Duodenal mucosa (tissue), 2 donors: ENCODE results near the gene PIKFYVE.
"Not testable (repeated sequence)": the region's sequence is repeated elsewhere in the genome, so short reads cannot be mapped to it uniquely, and the experiment has no call there.

Experiments
- H3K27ac ChIP-seq: one replicate; pipeline ENCODE4 v1.7.0; 2013; ENCODE audit warnings: low read depth, low read length
- H3K27me3 ChIP-seq, 2 donors: one replicate each; pipeline ENCODE4 v1.7.0; 2013; ENCODE audit warnings: low read length in 2 of 2, control low read depth in 1 of 2; ENCODE audit not compliant: insufficient read depth in 2 of 2, control insufficient read depth in 1 of 2
- H3K36me3 ChIP-seq, 2 donors: one replicate each; pipeline ENCODE4 v1.7.0; 2013; ENCODE audit warnings: low read length in 2 of 2, control low read depth in 1 of 2; ENCODE audit not compliant: insufficient read depth in 2 of 2, control insufficient read depth in 1 of 2
- H3K4me1 ChIP-seq, 2 donors: one replicate each; pipeline ENCODE4 v1.7.0; 2013; ENCODE audit warnings: low read length in 2 of 2, control low read depth in 1 of 2; ENCODE audit not compliant: insufficient read depth in 2 of 2, control insufficient read depth in 1 of 2
- H3K4me3 ChIP-seq, 2 donors: one replicate each; pipeline ENCODE4 v1.7.0; 2013; ENCODE audit warnings: low read length in 2 of 2, low read depth in 1 of 2
- H3K9ac ChIP-seq, 2 donors: one replicate each; pipeline ENCODE4 v1.7.0; 2013; ENCODE audit warnings: low read length in 2 of 2, low read depth in 1 of 2
- H3K9me3 ChIP-seq, 2 donors: one replicate each; pipeline ENCODE4 v1.7.0; 2013; ENCODE audit warnings: low read length in 2 of 2, control low read depth in 1 of 2; ENCODE audit not compliant: control insufficient read depth in 1 of 2

PIKFYVE gene

DNA sequence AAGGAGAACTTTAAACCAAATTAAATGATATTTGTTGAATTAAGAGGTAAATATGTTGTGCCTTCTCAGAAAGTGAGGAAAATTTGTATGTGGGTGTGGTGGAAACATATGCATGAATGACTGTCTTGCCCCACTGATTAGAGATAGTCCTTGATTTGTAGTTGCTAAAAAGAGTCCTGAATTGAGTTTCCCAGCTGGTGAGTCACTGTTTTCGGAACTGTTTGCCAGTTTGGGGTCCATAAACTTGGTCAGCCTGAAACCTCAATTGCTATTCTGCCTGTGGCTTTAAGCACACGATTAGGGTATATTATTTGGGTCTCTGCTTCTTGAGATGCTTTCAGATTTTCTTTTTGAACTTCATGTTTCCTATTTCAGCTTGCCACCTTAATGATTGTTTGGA lies 53.3 kb downstream of the PIKFYVE start:
- H3K27ac ChIP-seq = no peak overlapping the region

DNA sequence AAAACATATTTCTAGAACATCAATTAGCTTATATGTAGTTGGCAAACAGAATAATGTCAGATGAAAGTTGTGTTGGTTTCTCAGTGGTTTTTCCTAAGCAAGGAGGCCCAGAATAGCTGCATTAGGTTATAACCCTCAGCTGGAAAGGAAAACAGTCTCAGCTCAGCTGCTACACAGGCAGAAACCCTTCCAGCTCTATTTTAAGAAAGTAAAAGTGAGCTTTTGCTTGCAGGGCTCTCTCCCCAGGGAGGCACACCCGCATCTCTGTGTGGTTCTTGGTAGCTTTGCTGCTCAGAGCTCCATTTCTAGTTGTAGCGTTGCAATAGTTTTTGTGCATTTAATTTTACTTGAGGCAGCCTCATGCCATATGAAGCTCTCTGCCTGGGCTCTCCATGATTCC lies 54.6 kb downstream of the PIKFYVE start:
- Histone ChIP-seq H3K36me3 (peaks cover 35 to 42% of the 10 kb centered on the region in 2 donors), H3K4me3 (no peak overlapping the region), H3K27ac (no peak overlapping the region), H3K4me1 (no peaks in the 10 kb centered on the region), H3K9ac (no peak overlapping the region), H3K27me3 (no peaks in the 10 kb centered on the region), H3K9me3 (no peaks in the 10 kb centered on the region)

More for the DNA sequence above, 53.3 kb downstream of the PIKFYVE start:
- Histone ChIP-seq H3K4me3 (no peak overlapping the region), H3K36me3 (peaks cover 31 to 37% of the 10 kb centered on the region in 2 donors), H3K9me3 (no peaks in the 10 kb centered on the region), H3K4me1 (no peaks in the 10 kb centered on the region), H3K27me3 (no peaks in the 10 kb centered on the region), H3K9ac (no peak overlapping the region)

DNA sequence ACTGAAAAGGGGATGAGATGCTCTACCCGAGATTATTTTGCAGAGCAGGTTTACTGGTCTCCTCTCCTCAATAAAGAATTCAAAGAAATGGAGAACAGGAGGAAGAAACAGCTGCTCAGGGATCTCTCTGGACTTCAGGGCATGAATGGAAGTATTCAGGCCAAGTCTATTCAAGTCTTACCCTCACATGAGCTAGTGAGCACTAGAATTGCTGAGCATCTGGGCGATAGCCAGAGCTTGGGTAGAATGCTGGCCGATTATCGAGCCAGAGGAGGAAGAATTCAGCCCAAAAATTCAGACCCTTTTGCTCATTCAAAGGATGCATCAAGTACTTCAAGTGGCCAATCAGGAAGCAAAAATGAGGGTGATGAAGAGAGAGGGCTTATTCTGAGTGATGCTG lies 60.0 kb downstream of the PIKFYVE start:
- Histone ChIP-seq H3K4me3 (no peak overlapping the region), H3K27ac (no peak overlapping the region), H3K9ac (no peak overlapping the region), H3K27me3 (no peaks in the 10 kb centered on the region), H3K9me3 (no peaks in the 10 kb centered on the region), H3K4me1 (no peaks in the 10 kb centered on the region), H3K36me3 (peaks cover 31 to 58% of the 10 kb centered on the region in 2 donors)

DNA sequence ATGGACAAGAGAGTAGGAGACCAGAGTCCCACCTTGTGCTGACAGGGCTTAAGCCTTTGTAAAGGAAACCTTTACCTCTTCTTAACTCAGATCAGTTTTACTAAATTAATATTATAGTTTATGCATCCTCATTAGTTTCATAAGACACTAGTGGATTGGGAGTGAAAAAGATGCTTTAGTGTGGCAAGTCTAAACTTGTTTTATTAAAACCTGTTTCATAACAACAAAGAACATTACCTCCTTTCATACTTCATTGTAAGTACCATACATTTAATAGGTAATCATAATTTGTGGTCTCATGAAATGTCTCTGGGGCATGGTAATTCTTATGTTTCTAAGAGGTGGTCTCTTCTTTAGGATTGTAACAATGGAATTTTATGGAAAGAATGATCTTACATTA lies 63.4 kb downstream of the PIKFYVE start:
- Histone ChIP-seq H3K9ac (no peak overlapping the region), H3K9me3 (no peaks in the 10 kb centered on the region), H3K4me3 (no peak overlapping the region), H3K27me3 (no peaks in the 10 kb centered on the region), H3K27ac (no peak overlapping the region), H3K36me3 (peaks cover 28 to 61% of the 10 kb centered on the region in 2 donors), H3K4me1 (peaks cover 0 to 8% of the 10 kb centered on the region in 2 donors)

DNA sequence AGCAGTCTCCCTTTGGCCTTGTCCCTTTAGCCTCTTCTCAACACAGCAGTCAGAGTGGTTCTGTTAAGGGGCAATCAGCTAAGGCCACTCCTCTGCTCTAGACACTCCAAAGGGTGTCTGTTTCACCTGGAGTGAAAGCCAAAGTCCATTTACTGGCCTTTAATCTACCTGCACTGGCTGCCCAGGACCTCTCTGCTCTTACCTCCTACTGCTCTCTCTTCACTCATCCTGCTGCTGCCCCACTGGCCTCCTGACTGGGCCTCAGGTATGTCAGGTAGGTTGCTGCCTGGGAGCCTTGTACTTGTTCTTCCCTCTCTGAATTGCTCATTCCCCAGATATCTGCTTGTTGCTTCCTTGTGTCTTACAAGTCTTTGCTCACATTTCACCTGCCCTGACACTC lies 68.2 kb downstream of the PIKFYVE start:
- no peak overlapping the region for H3K9ac ChIP-seq
- H3K27ac ChIP-seq = no peak overlapping the region
- H3K36me3 ChIP-seq = peaks cover 18 to 56% of the 10 kb centered on the region in 2 donors
- peaks cover 0 to 9% of the 10 kb centered on the region in 2 donors for H3K4me1 ChIP-seq
- H3K9me3 ChIP-seq = no peaks in the 10 kb centered on the region
- no peak overlapping the region for H3K4me3 ChIP-seq
- H3K27me3 ChIP-seq = no peaks in the 10 kb centered on the region

DNA sequence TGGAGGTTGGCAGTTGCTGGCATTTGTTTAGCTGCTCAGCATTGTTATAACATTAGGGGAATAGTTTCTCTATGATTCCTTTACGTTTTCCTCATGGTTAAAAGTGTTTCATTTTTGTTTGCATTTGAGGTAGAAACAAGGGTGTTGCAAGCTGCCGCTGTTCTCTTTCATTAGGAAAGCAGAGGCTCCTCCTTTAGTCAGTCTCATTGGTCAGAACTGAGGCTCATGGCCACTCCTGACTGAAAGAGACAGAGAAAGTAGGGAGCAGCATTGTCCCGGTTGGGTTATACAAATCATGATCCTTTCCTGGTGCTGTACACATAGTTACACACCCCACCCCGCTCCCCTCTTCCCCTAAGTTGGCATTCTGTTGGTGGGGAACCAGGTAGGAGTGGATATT lies 80.7 kb downstream of the PIKFYVE start:
- H3K27ac ChIP-seq = no peak overlapping the region
- no peak overlapping the region for H3K4me3 ChIP-seq
- no peaks in the 10 kb centered on the region for H3K27me3 ChIP-seq
- H3K9ac ChIP-seq = no peak overlapping the region
- peaks cover 0 to 5% of the 10 kb centered on the region in 2 donors for H3K4me1 ChIP-seq
- H3K36me3 ChIP-seq = peaks cover 27 to 51% of the 10 kb centered on the region in 2 donors
- H3K9me3 ChIP-seq = no peaks in the 10 kb centered on the region

DNA sequence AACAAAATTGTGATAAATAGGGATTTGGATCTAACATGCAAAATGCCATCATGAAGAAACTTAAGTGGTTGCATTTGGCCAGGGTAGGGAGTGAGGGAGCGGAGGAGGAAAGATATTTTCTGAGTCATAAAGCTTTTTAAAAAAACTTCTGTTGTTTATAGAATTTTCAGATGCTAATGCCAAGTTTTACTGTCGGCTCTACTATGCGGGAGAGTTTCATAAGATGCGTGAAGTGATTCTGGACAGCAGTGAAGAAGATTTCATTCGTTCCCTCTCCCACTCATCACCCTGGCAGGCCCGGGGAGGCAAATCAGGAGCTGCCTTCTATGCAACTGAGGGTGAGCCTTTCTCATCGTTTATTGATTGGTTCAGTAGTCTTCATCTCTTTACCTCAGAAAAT lies 84.6 kb downstream of the PIKFYVE start:
- peaks cover 26 to 63% of the 10 kb centered on the region in 2 donors for H3K36me3 ChIP-seq
- H3K4me1 ChIP-seq = peaks cover 0 to 9% of the 10 kb centered on the region in 2 donors

DNA sequence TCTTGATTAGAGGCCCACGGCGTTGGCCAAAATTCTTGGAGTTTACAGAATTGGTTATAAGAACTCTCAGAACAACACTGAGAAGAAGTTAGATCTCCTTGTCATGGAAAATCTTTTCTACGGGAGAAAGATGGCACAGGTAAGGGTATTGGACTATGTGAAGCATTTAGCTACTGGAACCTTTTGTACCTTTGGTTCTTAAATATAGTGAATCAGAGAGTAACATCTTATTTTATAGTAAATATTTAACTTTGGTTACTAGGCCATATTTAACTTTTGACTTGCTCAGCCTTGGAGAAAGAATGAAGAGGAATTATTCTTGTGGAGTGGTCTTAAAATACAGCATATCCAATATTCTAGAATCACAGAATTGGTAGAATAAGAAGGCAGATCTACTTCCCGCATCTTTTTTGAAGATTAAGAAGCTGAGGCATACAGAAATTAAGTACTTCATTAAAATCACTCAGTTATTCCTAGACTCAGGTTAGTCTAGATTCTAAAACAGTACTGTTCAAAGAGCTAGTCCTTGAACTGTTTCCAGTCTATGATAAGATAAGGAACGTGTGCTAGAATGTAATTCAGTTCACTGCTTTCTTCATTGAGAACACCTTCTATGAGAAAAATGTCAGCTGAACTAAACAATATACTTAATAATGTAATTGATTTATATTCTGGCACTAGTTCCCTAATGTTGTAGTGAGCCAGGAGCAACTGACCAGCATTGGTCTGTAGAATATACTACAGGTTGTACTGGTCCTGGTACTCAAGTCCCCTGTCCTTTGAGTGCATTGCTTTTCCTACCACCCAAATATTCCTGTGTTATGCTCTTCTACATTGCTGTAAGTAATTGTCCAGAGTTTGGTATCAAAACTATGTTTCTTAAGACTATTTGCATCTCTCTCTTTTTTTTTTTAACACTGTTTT lies 86.9 kb downstream of the PIKFYVE start:
- H3K27ac ChIP-seq = no peak overlapping the region
- peaks cover 15 to 42% of the 10 kb centered on the region in 2 donors for H3K36me3 ChIP-seq
- H3K4me3 ChIP-seq = no peak overlapping the region
- peaks cover 0 to 9% of the 10 kb centered on the region in 2 donors for H3K4me1 ChIP-seq
- H3K27me3 ChIP-seq = no peaks in the 10 kb centered on the region
- no peak overlapping the region for H3K9ac ChIP-seq
- H3K9me3 ChIP-seq = no peaks in the 10 kb centered on the region

More for the DNA sequence above, 84.6 kb downstream of the PIKFYVE start:
- no peak overlapping the region for H3K4me3 ChIP-seq
- H3K27me3 ChIP-seq = no peaks in the 10 kb centered on the region
- H3K9me3 ChIP-seq = no peaks in the 10 kb centered on the region
- H3K27ac ChIP-seq = no peak overlapping the region
- no peak overlapping the region for H3K9ac ChIP-seq

DNA sequence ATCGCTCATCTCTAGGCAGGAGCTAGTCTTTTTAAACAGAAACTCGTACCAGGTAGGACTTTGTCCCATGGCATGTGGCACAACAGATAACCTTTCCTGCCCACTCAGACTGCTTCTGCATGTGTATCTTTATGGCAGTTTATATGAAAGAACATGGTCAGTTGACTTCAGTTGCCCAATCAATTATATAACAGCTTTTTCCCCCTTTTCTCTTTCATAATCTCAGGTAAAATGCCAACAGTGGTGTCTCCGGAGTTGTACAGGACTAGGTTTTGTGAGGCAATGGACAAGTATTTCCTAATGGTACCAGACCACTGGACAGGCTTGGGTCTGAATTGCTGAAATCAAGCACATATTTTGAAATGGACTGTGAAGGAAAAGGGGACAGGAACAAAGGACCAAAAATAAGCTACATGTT lies 88.9 kb downstream of the PIKFYVE start:
- no peak overlapping the region for H3K27ac ChIP-seq

DNA sequence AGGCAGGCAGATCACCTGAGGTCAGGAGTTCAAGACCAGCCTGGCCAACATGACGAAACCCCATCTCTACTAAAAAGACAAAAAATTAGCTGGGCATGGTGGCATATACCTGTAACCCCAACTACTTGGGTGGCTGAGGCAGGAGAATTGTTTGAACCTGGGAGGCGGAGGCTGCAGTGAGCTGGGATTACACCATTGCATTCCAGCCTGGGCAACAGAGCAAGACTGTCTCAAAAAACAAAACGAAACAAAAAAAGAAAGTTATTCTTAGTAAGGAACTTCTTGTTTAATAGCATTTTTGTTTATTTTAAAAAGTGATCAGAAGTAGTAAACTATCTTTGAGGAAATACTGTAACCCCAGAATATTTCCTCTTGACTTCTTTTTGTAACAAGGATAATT lies 90.4 kb downstream of the PIKFYVE start:
- not testable (repeated sequence) for H3K27ac ChIP-seq, H3K4me1 ChIP-seq, H3K4me3 ChIP-seq, H3K27me3 ChIP-seq, H3K9me3 ChIP-seq, H3K9ac ChIP-seq
- H3K36me3 ChIP-seq = peaks cover 6 to 31% of the 10 kb centered on the region in 2 donors

More for the DNA sequence above, 88.9 kb downstream of the PIKFYVE start:
- Histone ChIP-seq H3K9ac (no peak overlapping the region), H3K36me3 (peaks cover 15 to 39% of the 10 kb centered on the region in 2 donors), H3K4me1 (peaks cover 0 to 9% of the 10 kb centered on the region in 2 donors), H3K4me3 (no peak overlapping the region), H3K9me3 (no peaks in the 10 kb centered on the region), H3K27me3 (no peaks in the 10 kb centered on the region)
